Spleen (tissue), 7 donors: ENCODE measurements around the gene SF3B4.

Source experiments
- CTCF ChIP-seq, 11 experiments: fragments of 200-600 bp in 7 of 11; fragments of 450-650 bp in 4 of 11; sonication (generic) in 4 of 11; IDR thresholded peaks in 8 of 11; conservative IDR thresholded peaks in 3 of 11; 1 replicate in 7 of 11; 2 replicates in 4 of 11; pipeline versions ENCODE4 v1.4.0 to v1.8.0; 2016 to 2021; ENCODE audit warnings: antibody characterized with exemption in 11 of 11, inconsistent platforms in 4 of 11, mild to moderate bottlenecking in 1 of 11
- POLR2A ChIP-seq, 3 donors: fragments of 450-650 bp; IDR thresholded peaks; one replicate each; pipeline ENCODE4 v1.5.1; 2017; ENCODE audit warnings: antibody characterized with exemption in 3 of 3, mild to moderate bottlenecking in 1 of 3
- POLR2AphosphoS5 ChIP-seq, 3 donors: sonication (generic); formaldehyde crosslinking; IDR thresholded peaks; one replicate each; pipeline ENCODE4 v1.5.1; 2017; ENCODE audit warnings: antibody characterized with exemption in 3 of 3
- donor health status: DM: no; HTN: no; CAD: no; lungs with moderate emphysema.
- donor health status: DM: no; HTN: no; CAD: no.
- donor health status: DM: no; HTN: no; CAD: no.

GRCh38 chr1:149914545-149914944 lies 13.1 kb downstream of the SF3B4 start:
- TF ChIP-seq POLR2A (IDR thresholded peaks at IDR 0.05) (no peak), CTCF (IDR thresholded peaks at IDR 0.05 in 8 of 11, conservative IDR thresholded peaks at IDR 0.05 in 3 of 11) (no peak), POLR2AphosphoS5 (IDR thresholded peaks at IDR 0.05) (no peak)
